Esophagus squamous epithelium (tissue), 5 donors: ENCODE measurements around the gene BICRA. TPM values are rescaled to one million over a fixed set of nuclear protein-coding genes. Genes with fewer than 3 reads are reported as not detected.

ENCODE experiments used
- DNase-seq: peaks from one replicate; lab custom pipeline; 2025; lab: John Stamatoyannopoulos, UW
- H3K27ac ChIP-seq, 4 donors: fragments of 200-600 bp; sonication (generic); one replicate each; pipeline ENCODE4 v1.5.1; 2016 to 2019; ENCODE audit warnings: mild to moderate bottlenecking in 1 of 4
- H3K27me3 ChIP-seq, 4 donors: fragments of 200-600 bp; sonication (generic); 1 replicate in 3 of 4; 2 replicates in 1 of 4; pipeline versions ENCODE4 v1.5.1 to v1.6.0; 2017 to 2021; ENCODE audit warnings: antibody characterized with exemption in 1 of 4
- H3K36me3 ChIP-seq, 3 donors: fragments of 200-600 bp; sonication (generic); one replicate each; pipeline ENCODE4 v1.5.1; 2016 to 2019
- H3K4me1 ChIP-seq, 3 donors: fragments of 200-600 bp; sonication (generic); one replicate each; pipeline ENCODE4 v1.5.1; 2017 to 2019
- H3K4me3 ChIP-seq, 4 donors: fragments of 200-600 bp; sonication (generic); 1 replicate in 3 of 4; 2 replicates in 1 of 4; pipeline ENCODE4 v1.5.1; 2016 to 2019; ENCODE audit warnings: mild to moderate bottlenecking in 2 of 4, moderate library complexity in 1 of 4
- H3K9me3 ChIP-seq, 3 donors: fragments of 200-600 bp; sonication (generic); one replicate each; pipeline ENCODE4 v1.5.1; 2016 to 2019
- POLR2A ChIP-seq, 4 donors: fragments of 450-650 bp; IDR thresholded peaks; one replicate each; pipeline ENCODE4 v1.6.1; 2017; ENCODE audit warnings: antibody characterized with exemption in 4 of 4, mild to moderate bottlenecking in 4 of 4, moderate library complexity in 3 of 4
- WGBS, 2 donors: methylation state at CpG; one replicate each; pipeline ENCODE4 v1.1.5; 2018; 5-methylcytosine and 5-hydroxymethylcytosine counted together
- intact Hi-C: fragments of 100-400 bp; cut with DNase I; formaldehyde crosslinking; loops from one replicate; pipeline ENCODE4 v1.15.0; 2022
- total RNA-seq, 4 donors: library from RNA; depleted of rRNA; stranded (reverse); fragments of >200 nt; gene quantifications; one replicate each; pipeline ENCODE4 v1.1.0, GENCODE V29; 2016
- TF ChIP-seq, protein P1 (sequence below), 6 experiments: fragments of 450-650 bp in 4 of 6; fragments of 200-600 bp in 2 of 6; sonication (generic) in 2 of 6; IDR thresholded peaks; one replicate each; pipeline ENCODE4 v1.5.1; 2016 to 2019; ENCODE audit warnings: antibody characterized with exemption in 6 of 6, mild to moderate bottlenecking in 4 of 6, moderate library complexity in 4 of 6
- donor health status: DM: yes; HTN: yes; CAD: no.

Gene BICRA
- total RNA-seq, 4 donors from 2014 or later: 1.1 to 17.5 (median 7.0) TPM

DNA sequence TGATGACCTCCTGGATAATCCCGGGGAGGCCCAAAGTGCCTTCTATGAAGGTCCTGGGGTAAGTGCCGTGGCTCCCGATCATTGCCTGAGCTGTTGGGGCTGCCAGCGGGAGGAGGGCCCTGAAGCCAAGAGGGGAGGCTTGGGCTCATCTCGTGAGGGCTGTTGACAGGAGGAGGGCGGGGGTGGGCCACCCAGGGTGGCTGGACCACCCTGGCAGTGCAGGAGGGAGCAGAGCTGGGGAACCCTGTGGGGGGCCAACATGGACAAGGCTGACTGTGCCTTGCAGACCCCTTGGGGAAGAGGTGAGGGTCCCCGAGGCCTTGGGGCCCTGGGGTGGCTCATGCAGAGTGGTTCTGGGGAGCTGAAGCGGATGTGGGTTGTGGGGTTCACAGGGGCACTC is 66.9 kb downstream of the BICRA start:
- peaks cover 16 to 86% (median 17%) of the 10 kb centered on the region in 3 donors for H3K36me3 ChIP-seq
- intact Hi-C loops: no loop called here
- no peak overlapping the region for H3K27ac ChIP-seq
- TF ChIP-seq POLR2A (IDR thresholded peaks at IDR 0.05): no peak
- TF ChIP-seq, protein P1, sequence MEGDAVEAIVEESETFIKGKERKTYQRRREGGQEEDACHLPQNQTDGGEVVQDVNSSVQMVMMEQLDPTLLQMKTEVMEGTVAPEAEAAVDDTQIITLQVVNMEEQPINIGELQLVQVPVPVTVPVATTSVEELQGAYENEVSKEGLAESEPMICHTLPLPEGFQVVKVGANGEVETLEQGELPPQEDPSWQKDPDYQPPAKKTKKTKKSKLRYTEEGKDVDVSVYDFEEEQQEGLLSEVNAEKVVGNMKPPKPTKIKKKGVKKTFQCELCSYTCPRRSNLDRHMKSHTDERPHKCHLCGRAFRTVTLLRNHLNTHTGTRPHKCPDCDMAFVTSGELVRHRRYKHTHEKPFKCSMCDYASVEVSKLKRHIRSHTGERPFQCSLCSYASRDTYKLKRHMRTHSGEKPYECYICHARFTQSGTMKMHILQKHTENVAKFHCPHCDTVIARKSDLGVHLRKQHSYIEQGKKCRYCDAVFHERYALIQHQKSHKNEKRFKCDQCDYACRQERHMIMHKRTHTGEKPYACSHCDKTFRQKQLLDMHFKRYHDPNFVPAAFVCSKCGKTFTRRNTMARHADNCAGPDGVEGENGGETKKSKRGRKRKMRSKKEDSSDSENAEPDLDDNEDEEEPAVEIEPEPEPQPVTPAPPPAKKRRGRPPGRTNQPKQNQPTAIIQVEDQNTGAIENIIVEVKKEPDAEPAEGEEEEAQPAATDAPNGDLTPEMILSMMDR (IDR thresholded peaks at IDR 0.05): no peak
- no peak for DNase-seq
- H3K27me3 ChIP-seq: no peaks in the 10 kb centered on the region
- H3K4me1 ChIP-seq: no peaks in the 10 kb centered on the region
- H3K4me3 ChIP-seq: no peak overlapping the region
- whole genome bisulfite sequencing, 2 donors: 80% methylated on average over 2 of the region's 8 CpGs; no CpG with 5 or more reads in 1 of the 2 donors
- H3K9me3 ChIP-seq: no peaks in the 10 kb centered on the region

- no peaks in the 10 kb centered on the region for H3K9me3 ChIP-seq
- peaks cover 16 to 93% (median 20%) of the 10 kb centered on the region in 3 donors for H3K36me3 ChIP-seq
- 82 to 91% methylated on average over 5 to 8 of the region's 8 CpGs for WGBS, 2 donors
- DNase-seq: no peak
- no peaks in the 10 kb centered on the region for H3K27me3 ChIP-seq
- H3K4me1 ChIP-seq: no peaks in the 10 kb centered on the region
- intact Hi-C loops: no loop called here
- no peak overlapping the region for H3K27ac ChIP-seq
- no peak for TF ChIP-seq POLR2A (IDR thresholded peaks at IDR 0.05)
- TF ChIP-seq, protein P1 (IDR thresholded peaks at IDR 0.05): no peak
- H3K4me3 ChIP-seq: no peak overlapping the region
Measured at GRCh38 chr19:47676811-47677210, 67.9 kb downstream of the BICRA start.

DNA sequence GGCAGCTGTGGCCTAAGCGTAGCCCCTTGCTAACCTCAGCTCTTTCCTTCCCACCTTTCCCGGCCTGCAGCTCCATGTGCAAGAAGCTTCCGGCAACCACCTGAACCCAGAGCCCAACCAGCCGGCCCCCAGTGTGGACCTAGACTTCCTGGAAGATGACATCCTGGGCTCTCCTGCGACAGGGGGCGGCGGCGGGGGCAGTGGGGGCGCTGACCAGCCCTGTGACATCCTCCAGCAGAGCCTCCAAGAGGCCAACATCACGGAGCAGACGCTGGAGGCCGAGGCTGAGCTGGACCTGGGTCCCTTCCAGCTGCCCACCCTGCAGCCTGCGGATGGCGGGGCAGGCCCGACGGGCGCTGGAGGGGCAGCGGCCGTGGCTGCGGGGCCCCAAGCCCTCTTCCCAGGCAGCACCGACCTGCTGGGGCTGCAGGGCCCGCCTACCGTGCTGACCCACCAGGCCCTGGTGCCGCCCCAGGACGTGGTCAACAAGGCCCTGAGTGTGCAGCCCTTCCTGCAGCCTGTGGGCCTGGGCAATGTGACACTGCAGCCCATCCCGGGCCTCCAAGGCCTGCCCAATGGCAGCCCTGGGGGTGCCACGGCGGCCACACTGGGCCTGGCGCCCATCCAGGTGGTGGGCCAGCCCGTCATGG is 70.4 kb downstream of the BICRA start:
- 58% methylated on average over 2 of the region's 30 CpGs; no CpG with 5 or more reads in 1 of the 2 donors for WGBS, 2 donors
- Histone ChIP-seq H3K4me1 (no peaks in the 10 kb centered on the region), H3K36me3 (peaks cover 16 to 98% (median 20%) of the 10 kb centered on the region in 3 donors), H3K27me3 (no peaks in the 10 kb centered on the region), H3K27ac (no peak overlapping the region), H3K9me3 (no peaks in the 10 kb centered on the region), H3K4me3 (no peak overlapping the region)
- no peak for DNase-seq
- intact Hi-C loops: no loop called here
- TF ChIP-seq, protein P1 (IDR thresholded peaks at IDR 0.05): no peak
- no peak for TF ChIP-seq POLR2A (IDR thresholded peaks at IDR 0.05)

DNA sequence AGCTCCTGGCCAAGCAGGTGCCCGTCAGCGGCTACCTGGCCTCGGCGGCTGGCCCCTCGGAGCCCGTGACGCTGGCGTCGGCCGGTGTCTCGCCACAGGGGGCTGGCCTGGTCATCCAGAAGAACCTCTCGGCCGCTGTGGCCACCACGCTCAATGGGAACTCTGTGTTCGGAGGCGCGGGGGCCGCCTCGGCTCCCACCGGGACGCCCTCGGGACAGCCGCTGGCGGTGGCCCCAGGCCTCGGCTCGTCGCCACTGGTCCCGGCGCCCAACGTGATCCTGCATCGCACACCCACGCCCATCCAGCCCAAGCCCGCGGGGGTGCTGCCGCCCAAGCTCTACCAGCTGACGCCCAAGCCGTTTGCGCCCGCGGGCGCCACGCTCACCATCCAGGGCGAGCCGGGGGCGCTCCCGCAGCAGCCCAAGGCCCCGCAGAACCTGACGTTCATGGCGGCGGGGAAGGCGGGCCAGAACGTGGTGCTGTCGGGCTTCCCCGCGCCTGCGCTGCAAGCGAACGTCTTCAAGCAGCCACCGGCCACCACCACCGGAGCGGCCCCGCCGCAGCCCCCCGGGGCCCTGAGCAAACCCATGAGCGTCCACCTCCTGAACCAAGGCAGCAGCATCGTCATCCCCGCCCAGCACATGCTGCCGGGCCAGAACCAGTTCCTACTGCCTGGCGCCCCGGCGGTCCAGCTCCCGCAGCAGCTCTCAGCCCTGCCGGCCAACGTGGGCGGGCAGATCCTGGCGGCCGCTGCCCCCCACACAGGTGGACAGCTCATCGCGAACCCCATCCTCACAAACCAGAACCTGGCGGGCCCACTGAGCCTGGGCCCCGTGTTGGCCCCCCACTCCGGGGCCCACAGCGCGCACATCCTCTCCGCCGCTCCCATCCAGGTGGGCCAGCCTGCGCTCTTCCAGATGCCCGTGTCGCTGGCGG is 71.3 kb downstream of the BICRA start:
- no peak overlapping the region for H3K4me3 ChIP-seq
- WGBS, 2 donors: no CpG with 5 or more reads among the region's 90 CpGs
- TF ChIP-seq POLR2A (IDR thresholded peaks at IDR 0.05): no peak
- TF ChIP-seq, protein P1 (IDR thresholded peaks at IDR 0.05): no peak
- no peaks in the 10 kb centered on the region for H3K9me3 ChIP-seq
- intact Hi-C loops: no loop called here
- H3K4me1 ChIP-seq: no peaks in the 10 kb centered on the region
- no peak overlapping the region for H3K27ac ChIP-seq
- DNase-seq: no peak
- peaks cover 16 to 98% (median 20%) of the 10 kb centered on the region in 3 donors for H3K36me3 ChIP-seq
- H3K27me3 ChIP-seq: no peaks in the 10 kb centered on the region
